Measurements from ENCODE around the gene LCN6. TPM values are rescaled to one million over a fixed set of nuclear protein-coding genes. Genes with fewer than 3 reads are reported as not detected.
"Not testable (repeated sequence)": the region's sequence is repeated elsewhere in the genome, so short reads cannot be mapped to it uniquely, and the experiment has no call there.

The LCN6 gene
- not detected for total RNA-seq

- DNase-seq, result no peak
Observed at GRCh38 chr9:136748201-136748600, at the start of gene LCN6. TSS of gene LCN6 (minus strand) at chr9:136748525. CDS start at chr9:136748483, 42 bp downstream.

- not testable (repeated sequence) for DNase-seq
Observed at GRCh38 chr9:136796775-136797347, 48.5 kb upstream of the LCN6 start.

GRCh38 chr9:136796238-136796774 lies 48.0 kb upstream of the LCN6 start, which contains the start of gene CCDC183:
TSS of gene CCDC183 (plus strand) at chr9:136796338. CDS start at chr9:136796398, 60 bp downstream.
- DNase-seq, result no peak

- no peak for DNase-seq
Observed at GRCh38 chr9:136795000-136795348, 46.6 kb upstream of the LCN6 start.

- DNase-seq, result no peak
Observed at GRCh38 chr9:136794281-136794999, 46.1 kb upstream of the LCN6 start.

- no peak for DNase-seq
Observed at GRCh38 chr9:136793086-136793946, 45.0 kb upstream of the LCN6 start.

GRCh38 chr9:136792321-136793085 lies 44.2 kb upstream of the LCN6 start:
- DNase-seq, result no peak

- DNase-seq, result no peak
Observed at GRCh38 chr9:136791516-136792276, 43.4 kb upstream of the LCN6 start.

- peak; percentile 99 for DNase-seq
Observed at GRCh38 chr9:136790640-136791515, 42.6 kb upstream of the LCN6 start, which contains the start of gene TMEM141. TSS of gene TMEM141 (plus strand) at chr9:136791344. CDS start at chr9:136791371, 27 bp downstream.

GRCh38 chr9:136789523-136789937 lies 41.2 kb upstream of the LCN6 start:
- DNase-seq, result no peak

- DNase-seq, result not testable (repeated sequence)
Observed at GRCh38 chr9:136788644-136789522, 40.6 kb upstream of the LCN6 start.

- DNase-seq, result peak; percentile 49
Observed at GRCh38 chr9:136787690-136788400, 39.5 kb upstream of the LCN6 start.

- not testable (repeated sequence) for DNase-seq
Observed at GRCh38 chr9:136786983-136787382, 38.7 kb upstream of the LCN6 start.

- DNase-seq, result no peak
Observed at GRCh38 chr9:136786451-136786850, 38.1 kb upstream of the LCN6 start.

- not testable (repeated sequence) for DNase-seq
Observed at GRCh38 chr9:136785565-136786355, 37.4 kb upstream of the LCN6 start.

- DNase-seq, result no peak
Observed at GRCh38 chr9:136784997-136785361, 36.7 kb upstream of the LCN6 start.

GRCh38 chr9:136784249-136784996 lies 36.1 kb upstream of the LCN6 start:
- no peak for DNase-seq
